OCI-LY1 (cell line): ENCODE data around the gene MAPK13.

Source experiments
- H2AFZ ChIP-seq: fragments of 200-600 bp; sonication (generic), shearing (Covaris generic); 2 replicates; pipeline ENCODE4 v1.6.0; 2014; ENCODE audit warnings: antibody characterized with exemption, mild to moderate bottlenecking, low read length
- H3F3A ChIP-seq: fragments of 200-600 bp; sonication (generic), shearing (Covaris generic); 2 replicates; pipeline ENCODE4 v1.6.0; 2014; ENCODE audit warnings: mild to moderate bottlenecking, antibody characterized with exemption, low read length, moderate library complexity; ENCODE audit not compliant: insufficient read depth
- H3K27ac ChIP-seq: fragments of 200-600 bp; sonication (generic); 2 replicates; pipeline ENCODE4 v1.5.1; 2014; ENCODE audit warnings: low read length, mixed run types, mild to moderate bottlenecking, low read depth; ENCODE audit not compliant: poor library complexity, severe bottlenecking
- H3K27me3 ChIP-seq: fragments of 200-600 bp; sonication (generic); 2 replicates; pipeline ENCODE4 v1.6.0; 2014; ENCODE audit warnings: antibody characterized with exemption, mild to moderate bottlenecking, low read length, moderate library complexity; ENCODE audit not compliant: insufficient read depth
- H3K36me3 ChIP-seq: fragments of 200-600 bp; sonication (generic); 2 replicates; pipeline ENCODE4 v1.6.1; 2014; ENCODE audit warnings: mild to moderate bottlenecking, antibody characterized with exemption, low read length, moderate library complexity, mixed read lengths; ENCODE audit not compliant: insufficient read depth
- H3K4me1 ChIP-seq: fragments of 200-600 bp; sonication (generic); 2 replicates; pipeline ENCODE4 v1.5.1; 2014; ENCODE audit warnings: mild to moderate bottlenecking, low read length, moderate library complexity; ENCODE audit not compliant: insufficient read depth, severe bottlenecking
- H3K4me2 ChIP-seq: fragments of 200-600 bp; sonication (generic), shearing (Covaris generic); 2 replicates; pipeline ENCODE4 v1.6.1; 2014; ENCODE audit warnings: low read length
- H3K4me3 ChIP-seq: fragments of 200-600 bp; sonication (generic); 2 replicates; pipeline ENCODE4 v1.5.1; 2014; ENCODE audit warnings: low read length, low read depth, mild to moderate bottlenecking, mixed read lengths; ENCODE audit not compliant: poor library complexity, severe bottlenecking
- H3K79me2 ChIP-seq: fragments of 200-600 bp; shearing (Covaris generic); 2 replicates; pipeline ENCODE4 v1.6.1; 2016; ENCODE audit warnings: mixed run types, low read length, mixed read lengths; ENCODE audit not compliant: insufficient read depth
- H3K9ac ChIP-seq: fragments of 200-600 bp; sonication (generic), shearing (Covaris generic); 2 replicates; pipeline ENCODE4 v1.6.1; 2014; ENCODE audit warnings: mild to moderate bottlenecking, low read length, mixed read lengths
- H3K9me2 ChIP-seq: fragments of 200-600 bp; sonication (generic), shearing (Covaris generic); 2 replicates; pipeline ENCODE4 v1.6.1; 2014; ENCODE audit warnings: low read depth, mild to moderate bottlenecking, low read length, mixed read lengths
- H3K9me3 ChIP-seq: fragments of 200-600 bp; shearing (Covaris generic); 2 replicates; pipeline ENCODE4 v1.6.1; 2014; ENCODE audit warnings: low read length, mixed read lengths
- H4K20me1 ChIP-seq: fragments of 200-600 bp; sonication (generic), shearing (Covaris generic); 2 replicates; pipeline ENCODE4 v1.6.0; 2016; ENCODE audit warnings: mild to moderate bottlenecking, low read length; ENCODE audit not compliant: insufficient read depth
- EZH2 ChIP-seq: fragments of 200-600 bp; sonication (generic), shearing (Covaris generic); IDR thresholded peaks from 2 replicates; pipeline ENCODE4 v1.8.0; 2017; ENCODE audit warnings: borderline replicate concordance, mixed run types, mild to moderate bottlenecking, antibody characterized with exemption, low read length, moderate library complexity, mixed read lengths
- TF ChIP-seq, protein P1 (sequence below): fragments of 200-600 bp; sonication (generic), shearing (Covaris generic); IDR thresholded peaks from 2 replicates; pipeline ENCODE4 v1.5.1; 2017; ENCODE audit warnings: mild to moderate bottlenecking, antibody characterized with exemption, low read length, moderate library complexity, mixed read lengths

The MAPK13 gene

DNA sequence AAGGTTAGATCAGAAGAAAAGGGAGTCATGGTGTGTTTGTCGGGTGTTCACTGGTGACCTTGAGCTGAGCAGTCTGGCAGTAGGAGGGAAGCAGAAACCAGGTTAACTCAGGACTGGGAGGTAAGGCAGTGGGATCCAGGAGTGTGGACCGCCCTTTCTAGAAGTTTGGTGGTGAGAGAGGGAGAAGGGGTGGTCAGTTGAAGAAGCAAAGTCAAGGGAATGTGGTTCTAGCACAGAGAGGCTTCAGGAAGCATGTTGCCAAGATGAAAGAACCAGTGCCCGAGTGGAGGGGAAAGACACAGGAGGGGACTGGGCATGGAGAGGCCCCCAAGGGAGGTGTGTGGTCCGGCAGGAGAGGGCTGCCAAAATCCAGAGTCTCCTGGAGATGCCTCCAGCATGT, 3.6 kb downstream of the MAPK13 start:
- H3K27me3 ChIP-seq: no peaks in the 10 kb centered on the region
- no peaks in the 10 kb centered on the region for H3K9me3 ChIP-seq
- no peaks in the 10 kb centered on the region for H3F3A ChIP-seq
- TF ChIP-seq, protein P1, sequence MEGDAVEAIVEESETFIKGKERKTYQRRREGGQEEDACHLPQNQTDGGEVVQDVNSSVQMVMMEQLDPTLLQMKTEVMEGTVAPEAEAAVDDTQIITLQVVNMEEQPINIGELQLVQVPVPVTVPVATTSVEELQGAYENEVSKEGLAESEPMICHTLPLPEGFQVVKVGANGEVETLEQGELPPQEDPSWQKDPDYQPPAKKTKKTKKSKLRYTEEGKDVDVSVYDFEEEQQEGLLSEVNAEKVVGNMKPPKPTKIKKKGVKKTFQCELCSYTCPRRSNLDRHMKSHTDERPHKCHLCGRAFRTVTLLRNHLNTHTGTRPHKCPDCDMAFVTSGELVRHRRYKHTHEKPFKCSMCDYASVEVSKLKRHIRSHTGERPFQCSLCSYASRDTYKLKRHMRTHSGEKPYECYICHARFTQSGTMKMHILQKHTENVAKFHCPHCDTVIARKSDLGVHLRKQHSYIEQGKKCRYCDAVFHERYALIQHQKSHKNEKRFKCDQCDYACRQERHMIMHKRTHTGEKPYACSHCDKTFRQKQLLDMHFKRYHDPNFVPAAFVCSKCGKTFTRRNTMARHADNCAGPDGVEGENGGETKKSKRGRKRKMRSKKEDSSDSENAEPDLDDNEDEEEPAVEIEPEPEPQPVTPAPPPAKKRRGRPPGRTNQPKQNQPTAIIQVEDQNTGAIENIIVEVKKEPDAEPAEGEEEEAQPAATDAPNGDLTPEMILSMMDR: no peak
- TF ChIP-seq EZH2: no peak
- H3K27ac ChIP-seq: no peak overlapping the region
- H3K79me2 ChIP-seq: no peaks in the 10 kb centered on the region
- H3K4me1 ChIP-seq: peaks cover 18% of the 10 kb centered on the region
- H3K9me2 ChIP-seq: no peaks in the 10 kb centered on the region
- H3K36me3 ChIP-seq: no peaks in the 10 kb centered on the region
- no peaks in the 10 kb centered on the region for H4K20me1 ChIP-seq
- no peak overlapping the region for H2AFZ ChIP-seq
- H3K4me3 ChIP-seq: no peak overlapping the region
- H3K9ac ChIP-seq: no peak overlapping the region
- no peak overlapping the region for H3K4me2 ChIP-seq

DNA sequence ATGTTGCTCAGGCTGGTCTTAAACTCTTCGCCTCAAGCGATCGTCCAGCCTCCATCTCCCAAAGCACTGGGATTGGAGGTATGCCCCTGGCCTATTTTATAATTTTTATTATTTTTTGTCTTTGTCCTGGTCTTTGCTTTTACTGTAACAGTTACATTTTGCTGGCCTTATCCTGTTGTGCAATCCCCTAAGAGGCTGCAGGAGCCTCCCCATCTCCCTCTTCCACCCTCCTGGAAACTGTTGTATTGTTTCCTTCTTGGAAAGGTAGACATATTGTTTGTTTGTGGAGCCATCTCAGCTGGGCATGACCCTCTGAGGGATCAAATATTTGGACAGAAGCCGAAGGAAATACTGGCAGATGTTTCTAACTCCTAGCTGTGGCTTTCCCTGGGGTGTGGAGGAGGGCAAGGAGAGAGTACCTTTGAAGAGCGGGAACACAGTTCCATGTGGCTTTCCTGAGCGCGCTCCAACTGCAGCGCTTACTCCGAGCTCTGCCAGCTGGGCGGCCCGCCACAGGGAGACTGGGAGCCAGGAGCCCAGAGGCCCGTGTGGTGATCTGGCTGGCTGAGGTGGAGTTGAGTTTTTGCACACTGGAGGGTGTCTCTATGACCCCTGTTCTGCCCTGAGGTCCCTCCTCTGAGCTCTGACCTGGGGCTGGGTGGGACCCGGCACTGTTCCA, 4.9 kb downstream of the MAPK13 start:
- no peak overlapping the region for H2AFZ ChIP-seq
- no peaks in the 10 kb centered on the region for H3K9me3 ChIP-seq
- H3K36me3 ChIP-seq: no peaks in the 10 kb centered on the region
- H4K20me1 ChIP-seq: no peaks in the 10 kb centered on the region
- no peak for TF ChIP-seq EZH2
- TF ChIP-seq, protein P1: no peak
- H3F3A ChIP-seq: no peaks in the 10 kb centered on the region
- no peaks in the 10 kb centered on the region for H3K27me3 ChIP-seq
- H3K27ac ChIP-seq: no peak overlapping the region
- no peak overlapping the region for H3K4me2 ChIP-seq
- no peaks in the 10 kb centered on the region for H3K9me2 ChIP-seq
- H3K4me1 ChIP-seq: peaks cover 18% of the 10 kb centered on the region
- H3K9ac ChIP-seq: no peak overlapping the region
- H3K4me3 ChIP-seq: no peak overlapping the region
- H3K79me2 ChIP-seq: no peaks in the 10 kb centered on the region

DNA sequence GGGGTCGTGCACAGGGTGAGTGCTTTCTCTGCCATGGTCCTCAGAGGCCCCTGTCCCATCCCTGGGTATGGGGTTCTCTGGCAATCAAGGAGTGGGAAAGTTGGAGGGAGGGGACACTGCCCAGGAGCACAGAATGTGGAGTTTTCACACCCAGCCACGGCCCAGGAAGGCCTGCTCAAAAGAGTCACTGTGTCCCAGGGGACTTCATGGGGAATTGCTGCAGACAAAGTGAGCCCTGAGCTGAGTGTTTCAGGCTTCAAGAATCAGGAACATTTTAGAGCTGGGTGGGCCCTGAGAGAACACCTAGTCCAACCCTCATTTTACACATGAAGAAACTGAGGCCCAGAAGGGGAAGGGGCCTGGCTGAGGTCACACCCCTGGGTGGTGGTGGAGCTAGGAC, 5.7 kb downstream of the MAPK13 start:
- Histone ChIP-seq H3K4me2 (no peak overlapping the region), H3K9me2 (no peaks in the 10 kb centered on the region), H3K4me3 (no peak overlapping the region), H3K79me2 (no peaks in the 10 kb centered on the region), H4K20me1 (no peaks in the 10 kb centered on the region), H3K4me1 (peaks cover 13% of the 10 kb centered on the region), H2AFZ (no peak overlapping the region), H3K27me3 (no peaks in the 10 kb centered on the region), H3K9ac (no peak overlapping the region), H3K27ac (no peak overlapping the region), H3K36me3 (no peaks in the 10 kb centered on the region), H3K9me3 (no peaks in the 10 kb centered on the region), H3F3A (no peaks in the 10 kb centered on the region)
- TF ChIP-seq EZH2: no peak
- TF ChIP-seq, protein P1: no peak
